HepG2 (cell line): ENCODE measurements around the gene TFEB. TPM values are rescaled to one million over a fixed set of nuclear protein-coding genes. Genes with fewer than 3 reads are reported as not detected.

Source experiments
- AGO2 ChIP-seq: fragments of 200-400 bp; formaldehyde crosslinking; optimal IDR thresholded peaks from 2 replicates; pipeline ENCODE3; 2017; ENCODE audit warnings: mild to moderate bottlenecking, low read depth, low read length, moderate library complexity
- BHLHE40 ChIP-seq: IDR thresholded peaks from 2 replicates; pipeline ENCODE4 v1.6.1; 2011; ENCODE audit warnings: low read length, improper control_type of control experiment
- DMTF1 ChIP-seq: sonication (generic); formaldehyde crosslinking; IDR thresholded peaks from 2 replicates; pipeline ENCODE4 v1.4.0; 2020; ENCODE audit warnings: mild to moderate bottlenecking, missing genetic modification reagents
- ETS1 ChIP-seq: sonication (generic); formaldehyde crosslinking; IDR thresholded peaks from 2 replicates; pipeline ENCODE4 v1.4.0; 2020; ENCODE audit warnings: missing genetic modification reagents
- FOXA1 ChIP-seq, 2 experiments: fragments of 450-650 bp in 1 of 2; sonication (generic) in 1 of 2; formaldehyde crosslinking in 1 of 2; IDR thresholded peaks; 2 replicates each; pipeline versions ENCODE4 v1.4.0 to v1.6.1; 2016 to 2020; ENCODE audit warnings: missing genetic modification reagents in 1 of 2
- HMG20A ChIP-seq: IDR thresholded peaks from 2 replicates; pipeline ENCODE4 v1.6.1; 2016; ENCODE audit warnings: borderline replicate concordance
- HNF4A ChIP-seq: sonication (generic); formaldehyde crosslinking; IDR thresholded peaks from 2 replicates; pipeline ENCODE4 v1.4.0; 2020; ENCODE audit warnings: missing genetic modification reagents
- HNF4G ChIP-seq, 2 experiments: sonication (generic) in 1 of 2; formaldehyde crosslinking in 1 of 2; IDR thresholded peaks; 2 replicates each; pipeline versions ENCODE4 v1.4.0 to v1.6.1; 2011 to 2020; ENCODE audit warnings: borderline replicate concordance in 2 of 2, low read depth in 2 of 2, mild to moderate bottlenecking in 2 of 2, low read length in 1 of 2, missing genetic modification reagents in 1 of 2, moderate library complexity in 1 of 2
- HNRNPLL ChIP-seq: fragments of 200-400 bp; formaldehyde crosslinking; IDR thresholded peaks from 2 replicates; pipeline ENCODE4 v1.6.1; 2017; ENCODE audit warnings: mild to moderate bottlenecking, low read depth, low read length; ENCODE audit not compliant: poor library complexity, severe bottlenecking
- ISX ChIP-seq: sonication (generic); formaldehyde crosslinking; conservative IDR thresholded peaks from 2 replicates; pipeline ENCODE4 v1.5.0; 2020; ENCODE audit warnings: missing genetic modification reagents
- JDP2 ChIP-seq: sonication (generic); formaldehyde crosslinking; IDR thresholded peaks from 2 replicates; pipeline ENCODE4 v1.8.1; 2022; ENCODE audit warnings: missing genetic modification reagents, borderline replicate concordance
- MAF1 ChIP-seq: sonication (generic); formaldehyde crosslinking; IDR thresholded peaks from 2 replicates; pipeline ENCODE4 v1.5.0; 2020; ENCODE audit warnings: missing genetic modification reagents, borderline replicate concordance
- MLLT10 ChIP-seq: sonication (generic); formaldehyde crosslinking; IDR thresholded peaks from 2 replicates; pipeline ENCODE4 v1.4.0; 2020; ENCODE audit warnings: missing genetic modification reagents
- MXD4 ChIP-seq: IDR thresholded peaks from 2 replicates; pipeline ENCODE4 v1.6.1; 2016; ENCODE audit warnings: mild to moderate bottlenecking, missing biosample characterization, missing genetic modification reagents
- SETDB1 ChIP-seq: sonication (generic); formaldehyde crosslinking; IDR thresholded peaks from 2 replicates; pipeline ENCODE4 v1.5.1; 2020; ENCODE audit warnings: missing genetic modification reagents, mild to moderate bottlenecking, borderline replicate concordance
- TARDBP ChIP-seq: sonication (generic); formaldehyde crosslinking; IDR thresholded peaks from 2 replicates; pipeline ENCODE4 v1.8.0; 2022; ENCODE audit warnings: mild to moderate bottlenecking, missing genetic modification reagents
- TFAP4 ChIP-seq: sonication (generic); IDR thresholded peaks from 2 replicates; pipeline ENCODE4 v1.6.1; 2016; ENCODE audit warnings: low read depth, borderline replicate concordance
- UBTF ChIP-seq: sonication (generic); formaldehyde crosslinking; IDR thresholded peaks from 2 replicates; pipeline ENCODE4 v1.4.0; 2020; ENCODE audit warnings: mild to moderate bottlenecking, missing genetic modification reagents
- ZNF121 ChIP-seq: sonication (generic); formaldehyde crosslinking; IDR thresholded peaks from 2 replicates; pipeline ENCODE4 v1.5.0; 2020; ENCODE audit warnings: mild to moderate bottlenecking, missing genetic modification reagents
- ZNF550 ChIP-seq: sonication (generic); formaldehyde crosslinking; IDR thresholded peaks from 2 replicates; pipeline ENCODE4 v1.4.0; 2020; ENCODE audit warnings: mild to moderate bottlenecking, missing genetic modification reagents, borderline replicate concordance
- ZNF75D ChIP-seq: sonication (generic); formaldehyde crosslinking; IDR thresholded peaks from 2 replicates; pipeline ENCODE4 v1.8.1; 2023; ENCODE audit warnings: missing genetic modification reagents, mild to moderate bottlenecking, borderline replicate concordance
- ZZZ3 ChIP-seq: sonication (generic); formaldehyde crosslinking; IDR thresholded peaks from 2 replicates; pipeline ENCODE4 v1.4.0; 2020; ENCODE audit warnings: missing genetic modification reagents, mild to moderate bottlenecking, borderline replicate concordance
- polyA plus RNA-seq, 8 experiments: library from polyadenylated mRNA; depleted of rRNA in 3 of 8; stranded (reverse) in 7 of 8; unstranded in 1 of 8; fragments of >200 nt; fragmentation: Illumina TruSeq in 4 of 8; extraction: Trizol in 4 of 8; gene quantifications; 2 replicates each; pipeline versions ENCODE4 v1.2.1 to v1.2.3, GENCODE V29; 2011 to 2016; ENCODE audit warnings: low read depth in 4 of 8, missing spikeins in 1 of 8, mixed read lengths in 1 of 8; ENCODE audit not compliant: insufficient read depth in 1 of 8
- total RNA-seq, 5 experiments: library from RNA; depleted of rRNA; stranded (reverse); fragments of >200 nt; fragmentation: Illumina TruSeq; extraction: Trizol; gene quantifications; 2 replicates each; pipeline ENCODE4 v1.2.3, GENCODE V29; 2016; ENCODE audit warnings: low read depth in 1 of 5

The TFEB gene
- total and polyA plus RNA-seq, 2 of the 13 experiments (the other 11 are each of a cell fraction or from before 2014, with no cell fraction given): 13.3 to 18.7 TPM

GRCh38 chr6:41728073-41728936 lies 7.1 kb downstream of the TFEB start (continued):
- TF ChIP-seq ETS1 (CRISPR knock-in tag): no peak
- TF ChIP-seq ISX: no peak
- TF ChIP-seq AGO2: peak; percentile 39
- TF ChIP-seq SETDB1: no peak
- no peak for TF ChIP-seq BHLHE40
- TF ChIP-seq JDP2 (CRISPR knock-in tag): no peak
- TF ChIP-seq FOXA1 (IDR thresholded peaks at IDR 0.05): no peak
- no peak; the same call in 1 of the 2 replicates for TF ChIP-seq FOXA1 (CRISPR knock-in tag; IDR thresholded peaks at IDR 0.05)
- no peak for TF ChIP-seq HMG20A
- peak; percentile 40 for TF ChIP-seq UBTF
- no peak for TF ChIP-seq MXD4 (CRISPR knock-in tag)
- TF ChIP-seq TFAP4: peak; percentile 63; the same call in 1 of the 2 replicates
- TF ChIP-seq TARDBP (CRISPR knock-in tag): peak; percentile 58; the same call in 1 of the 2 replicates
- no peak for TF ChIP-seq HNRNPLL
- TF ChIP-seq ZZZ3: no peak
- peak; percentile 49; the same call in 1 of the 2 replicates for TF ChIP-seq HNF4A
- peak; percentile 55; the same call in 1 of the 2 replicates for TF ChIP-seq DMTF1 (CRISPR knock-in tag)
- no peak for TF ChIP-seq MAF1 (CRISPR knock-in tag)
- peak; percentile 59; the same call in 1 of the 2 replicates for TF ChIP-seq ZNF121 (CRISPR knock-in tag)
- TF ChIP-seq ZNF550: no peak
- no peak for TF ChIP-seq ZNF75D
- no peak for TF ChIP-seq MLLT10 (CRISPR knock-in tag)
- no peak; the same call in 1 of the 2 replicates for TF ChIP-seq HNF4G (IDR thresholded peaks at IDR 0.05; ENCODE audit: borderline replicate concordance, low read depth, low read length)
- 0 out of 2 replicates have a peak, but pooled peaks have one; percentile 61 for TF ChIP-seq HNF4G (CRISPR knock-in tag; IDR thresholded peaks at IDR 0.05; ENCODE audit: borderline replicate concordance, low read depth)
